Adrenal gland (tissue), 12 donors: ENCODE results near the gene CDC42BPG. TPM values are rescaled to one million over a fixed set of nuclear protein-coding genes. Genes with fewer than 3 reads are reported as not detected.

Source experiments
- DNase-seq, 7 donors: peaks; one replicate each; pipeline ENCODE4 v3.0.0-alpha.2; 2019 to 2020
- H3K27ac ChIP-seq, 5 donors: fragments of 200-600 bp; sonication (generic) in 4 of 5; 1 replicate in 3 of 5; 2 replicates in 2 of 5; pipeline versions ENCODE4 v1.5.1 to v1.8.0; 2016 to 2020; ENCODE audit warnings: mild to moderate bottlenecking in 1 of 5
- H3K27me3 ChIP-seq: fragments of 200-600 bp; 2 replicates; pipeline ENCODE4 v1.8.0; 2021
- H3K36me3 ChIP-seq, 2 donors: fragments of 200-600 bp; replicated peaks in 1 of 2; 1 replicate in 1 of 2; 2 replicates in 1 of 2; pipeline versions ENCODE4 v1.5.1 to v1.8.0; 2018 to 2022
- H3K4me1 ChIP-seq, 2 donors: fragments of 200-600 bp; replicated peaks in 1 of 2; 1 replicate in 1 of 2; 2 replicates in 1 of 2; pipeline versions ENCODE4 v1.5.1 to v1.8.0; 2018 to 2021
- H3K4me3 ChIP-seq, 4 donors: fragments of 200-600 bp; sonication (generic) in 3 of 4; one replicate each; pipeline ENCODE4 v1.5.1; 2016 to 2018
- H3K9me3 ChIP-seq, 3 donors: fragments of 200-600 bp; sonication (generic) in 1 of 3; replicated peaks in 1 of 3; 1 replicate in 2 of 3; 2 replicates in 1 of 3; pipeline versions ENCODE4 v1.5.1 to v1.8.0; 2016 to 2021
- CTCF ChIP-seq, 6 experiments: fragments of 450-650 bp in 4 of 6; fragments of 200-600 bp in 2 of 6; sonication (generic) in 1 of 6; IDR thresholded peaks; 1 replicate in 5 of 6; 2 replicates in 1 of 6; pipeline versions ENCODE4 v1.5.1 to v1.8.0; 2016 to 2021; ENCODE audit warnings: antibody characterized with exemption in 6 of 6, mild to moderate bottlenecking in 2 of 6, moderate library complexity in 1 of 6
- POLR2A ChIP-seq, 2 donors: fragments of 450-650 bp; IDR thresholded peaks; one replicate each; pipeline ENCODE4 v1.6.1; 2017; ENCODE audit warnings: antibody characterized with exemption in 2 of 2, mild to moderate bottlenecking in 2 of 2, moderate library complexity in 1 of 2
- WGBS, 4 donors: extraction: QIAGEN DNeasy Blood & Tissue Kit in 2 of 4; methylation state at CpG; one replicate each; pipeline versions ENCODE4 v1.1.5 to v1.1.7; 2013 to 2017; 5-methylcytosine and 5-hydroxymethylcytosine counted together
- intact Hi-C, 2 donors: fragments of 100-400 bp; cut with DNase I; formaldehyde crosslinking; loops; one replicate each; pipeline versions ENCODE4 v1.14.1 to v1.15.0; 2022 to 2023
- polyA plus RNA-seq, 3 donors: library from polyadenylated mRNA; stranded (reverse); fragments of 200-250 nt in 2 of 3; fragments of 350-450 nt in 1 of 3; fragmentation: Illumina TruSeq in 1 of 3; extraction: RNeasy Lipid Tissue Mini Kit (QIAGEN cat#74804) in 1 of 3; gene quantifications; one replicate each; pipeline ENCODE4 v1.2.3, GENCODE V29; 2013 to 2014
- total RNA-seq, 9 donors: library from RNA; depleted of rRNA in 4 of 9; stranded (reverse); fragments of >200 nt in 4 of 9; fragments of 120-200 nt in 1 of 9; fragmentation: NEBNext Ultra II Directional in 1 of 9; extraction: Animal tissue kit (Norgen Biotek cat#: 25700) in 1 of 9; gene quantifications; one replicate each; pipeline versions ENCODE4 v1.1.0 to v1.2.4, GENCODE V29; 2013 to 2023
- donor health status: healthy with polysubstance abuse.
- donor health status: Bipolar disorder and iron deficiency.
- donor health status: DM: yes; HTN: yes; CAD: no.
- donor health status: DM: no; HTN: no; CAD: no.
- donor health status: DM: no; HTN: no; CAD: no.
- donor health status: DM: yes; HTN: yes; CAD: no.

The CDC42BPG gene
- total and polyA plus RNA-seq, 12 donors: 3.1 to 12.9 (median 6.7) TPM

GRCh38 chr11:64841592-64842365 lies 2.7 kb downstream of the CDC42BPG start:
- peaks cover 17 to 22% of the 10 kb centered on the region in 2 donors for H3K4me1 ChIP-seq
- no peak overlapping the region for H3K4me3 ChIP-seq
- WGBS, 4 donors: 80 to 85% (median 83%) methylated on average over 5 to 15 of the region's 15 CpGs
- H3K27ac ChIP-seq: no peak overlapping the region
- H3K36me3 ChIP-seq: no peaks in the 10 kb centered on the region
- H3K27me3 ChIP-seq: no peaks in the 10 kb centered on the region
- H3K9me3 ChIP-seq: no peaks in the 10 kb centered on the region
- intact Hi-C loops: loop anchor here (10.0 kb wide), 2 partner anchors 153 to 173 kb away; partner anchors contain the start of genes ARL2 (in 1 of the 2) and BATF2 (in 1 of the 2)
- no peak for DNase-seq
- no peak for TF ChIP-seq CTCF (IDR thresholded peaks at IDR 0.05)
- TF ChIP-seq POLR2A (IDR thresholded peaks at IDR 0.05): no peak

DNA sequence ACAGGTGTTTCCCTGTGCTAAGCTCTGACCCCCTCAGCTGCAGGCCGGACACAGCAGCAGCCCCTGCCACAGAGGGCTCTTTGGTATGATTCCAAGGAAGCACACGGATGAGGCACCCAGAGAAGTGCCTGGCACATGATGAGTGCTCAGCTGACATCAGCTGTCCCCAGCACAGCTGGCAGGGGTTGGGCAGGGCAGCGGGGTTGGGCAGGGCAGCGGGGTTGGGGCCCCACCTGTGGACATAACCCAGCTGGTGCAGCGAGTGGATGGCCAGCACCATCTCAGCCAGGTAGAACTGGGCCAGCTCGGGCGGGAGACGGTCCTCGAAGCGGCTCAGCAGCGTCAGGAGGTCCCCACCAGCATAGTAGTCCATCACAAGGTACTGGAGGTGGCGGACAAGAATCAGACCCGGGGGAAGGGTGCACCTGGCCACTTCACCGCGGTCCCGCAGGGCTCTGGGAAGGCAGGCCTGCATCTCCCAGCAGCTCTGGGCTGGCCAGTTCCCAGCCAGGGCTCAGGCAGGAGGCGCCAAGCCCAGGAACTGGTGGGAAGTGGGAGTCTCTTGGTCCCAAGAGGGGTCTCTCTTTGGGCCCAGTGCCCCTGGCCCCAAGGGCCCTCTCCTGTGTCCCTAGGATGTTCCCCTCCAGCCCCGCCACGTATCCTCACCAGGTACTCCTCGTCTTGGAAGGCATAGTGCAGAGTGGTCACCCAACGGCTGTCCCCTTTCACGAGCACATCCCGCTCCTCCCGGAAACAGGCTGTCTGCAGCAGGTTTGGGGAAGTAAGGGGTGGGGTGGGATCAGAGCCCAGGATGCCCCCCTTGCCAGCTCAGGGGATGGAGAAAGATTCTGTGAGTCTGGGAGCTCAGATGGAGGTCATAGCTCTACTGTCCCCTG lies 4.3 kb downstream of the CDC42BPG start:
- peak in 1 of 7 donors; percentile 14 for DNase-seq
- intact Hi-C loops: loop anchor here (10.0 kb wide), 3 partner anchors 55 to 175 kb away; partner anchors contain the start of genes ARL2 (in 1 of the 2) and BATF2 (in 1 of the 2)
- no peaks in the 10 kb centered on the region for H3K9me3 ChIP-seq
- WGBS, 4 donors: 92 to 95% (median 93%) methylated on average over 20 to 24 of the region's 24 CpGs; no CpG with 5 or more reads in 1 of the 4 donors
- H3K27ac ChIP-seq: no peak overlapping the region
- no peak overlapping the region for H3K4me3 ChIP-seq
- TF ChIP-seq CTCF (IDR thresholded peaks at IDR 0.05): no peak
- TF ChIP-seq POLR2A (IDR thresholded peaks at IDR 0.05): no peak
- peaks cover 17 to 27% of the 10 kb centered on the region in 2 donors for H3K4me1 ChIP-seq
- H3K27me3 ChIP-seq: no peaks in the 10 kb centered on the region
- no peaks in the 10 kb centered on the region for H3K36me3 ChIP-seq

GRCh38 chr11:64839335-64839734 lies 5.1 kb downstream of the CDC42BPG start:
- Histone ChIP-seq H3K36me3 (no peaks in the 10 kb centered on the region), H3K9me3 (no peaks in the 10 kb centered on the region), H3K4me1 (peaks cover 20 to 24% of the 10 kb centered on the region in 2 donors), H3K4me3 (no peak overlapping the region), H3K27me3 (no peaks in the 10 kb centered on the region), H3K27ac (no peak overlapping the region)
- TF ChIP-seq POLR2A (IDR thresholded peaks at IDR 0.05) (no peak), CTCF (IDR thresholded peaks at IDR 0.05) (no peak)
- intact Hi-C loops: loop anchor here in 1 of 2 donors (10.0 kb wide), 1 partner anchor 55 kb away; no protein-coding TSS in a partner anchor
- DNase-seq: peak in 1 of 7 donors; percentile 14
- 90 to 94% (median 92%) methylated on average over 12 to 13 of the region's 13 CpGs for WGBS, 4 donors
